HepG2 (cell line): ENCODE results near the gene SCN4B. TPM values are rescaled to one million over a fixed set of nuclear protein-coding genes. Genes with fewer than 3 reads are reported as not detected.

ENCODE experiments used
- BORCS8-MEF2B ChIP-seq: sonication (generic); formaldehyde crosslinking; IDR thresholded peaks from 2 replicates; pipeline ENCODE4 v1.8.0; 2022; ENCODE audit warnings: mild to moderate bottlenecking, missing genetic modification reagents
- EED ChIP-seq: sonication (generic); formaldehyde crosslinking; IDR thresholded peaks from 2 replicates; pipeline ENCODE4 v1.5.0; 2020; ENCODE audit warnings: mild to moderate bottlenecking, missing genetic modification reagents
- GABPB1 ChIP-seq: IDR thresholded peaks from 2 replicates; pipeline ENCODE4 v1.6.1; 2016; ENCODE audit warnings: mild to moderate bottlenecking, missing genetic modification reagents, moderate library complexity, missing compliant biosample characterization
- HDAC2 ChIP-seq: sonication (generic); formaldehyde crosslinking; IDR thresholded peaks from 2 replicates; pipeline ENCODE4 v1.4.0; 2020; ENCODE audit warnings: missing genetic modification reagents
- HOXA3 ChIP-seq: sonication (generic); formaldehyde crosslinking; IDR thresholded peaks from 2 replicates; pipeline ENCODE4 v1.5.0; 2020; ENCODE audit warnings: missing genetic modification reagents
- HOXA5 ChIP-seq: sonication (generic); formaldehyde crosslinking; IDR thresholded peaks from 2 replicates; pipeline ENCODE4 v1.4.0; 2020; ENCODE audit warnings: missing genetic modification reagents
- KDM2A ChIP-seq: sonication (generic); formaldehyde crosslinking; IDR thresholded peaks from 2 replicates; pipeline ENCODE4 v1.4.0; 2020; ENCODE audit warnings: low read depth, missing genetic modification reagents, borderline replicate concordance
- KDM5B ChIP-seq: sonication (generic); formaldehyde crosslinking; IDR thresholded peaks from 2 replicates; pipeline ENCODE4 v1.4.0; 2020; ENCODE audit warnings: missing genetic modification reagents, mild to moderate bottlenecking, borderline replicate concordance
- MYC ChIP-seq: sonication (generic); formaldehyde crosslinking; IDR thresholded peaks from 2 replicates; pipeline ENCODE4 v1.9.0; 2021; ENCODE audit warnings: missing genetic modification reagents, borderline replicate concordance
- PRDM4 ChIP-seq: sonication (generic); formaldehyde crosslinking; IDR thresholded peaks from 2 replicates; pipeline ENCODE4 v1.9.0; 2021; ENCODE audit warnings: missing genetic modification reagents, borderline replicate concordance
- PRMT3 ChIP-seq: sonication (generic); formaldehyde crosslinking; IDR thresholded peaks from 2 replicates; pipeline ENCODE4 v1.8.1; 2022; ENCODE audit warnings: low read depth, mild to moderate bottlenecking, moderate library complexity, missing genetic modification reagents, borderline replicate concordance
- STAG1 ChIP-seq: sonication (generic); formaldehyde crosslinking; IDR thresholded peaks from 2 replicates; pipeline ENCODE4 v1.4.0; 2020; ENCODE audit warnings: missing genetic modification reagents
- YY1 ChIP-seq: IDR thresholded peaks from 2 replicates; pipeline ENCODE4 v1.6.1; 2011; ENCODE audit warnings: low read length, low read depth, moderate library complexity, mild to moderate bottlenecking; ENCODE audit not compliant: insufficient read depth, insufficient replicate concordance
- ZBTB26 ChIP-seq: IDR thresholded peaks from 2 replicates; pipeline ENCODE4 v1.6.1; 2016; ENCODE audit warnings: missing compliant biosample characterization, missing genetic modification reagents, borderline replicate concordance
- ZKSCAN8 ChIP-seq: IDR thresholded peaks from 2 replicates; pipeline ENCODE4 v1.6.1; 2016; ENCODE audit warnings: borderline replicate concordance, missing genetic modification reagents, missing compliant biosample characterization
- ZNF180 ChIP-seq: sonication (generic); formaldehyde crosslinking; IDR thresholded peaks from 2 replicates; pipeline ENCODE4 v1.4.0; 2020; ENCODE audit warnings: low read depth, missing genetic modification reagents, borderline replicate concordance
- ZNF550 ChIP-seq: sonication (generic); formaldehyde crosslinking; IDR thresholded peaks from 2 replicates; pipeline ENCODE4 v1.4.0; 2020; ENCODE audit warnings: mild to moderate bottlenecking, missing genetic modification reagents, borderline replicate concordance
- polyA plus RNA-seq, 8 experiments: library from polyadenylated mRNA; depleted of rRNA in 3 of 8; stranded (reverse) in 7 of 8; unstranded in 1 of 8; fragments of >200 nt; fragmentation: Illumina TruSeq in 4 of 8; extraction: Trizol in 4 of 8; gene quantifications; 2 replicates each; pipeline versions ENCODE4 v1.2.1 to v1.2.3, GENCODE V29; 2011 to 2016; ENCODE audit warnings: low read depth in 4 of 8, missing spikeins in 1 of 8, mixed read lengths in 1 of 8; ENCODE audit not compliant: insufficient read depth in 1 of 8
- total RNA-seq, 5 experiments: library from RNA; depleted of rRNA; stranded (reverse); fragments of >200 nt; fragmentation: Illumina TruSeq; extraction: Trizol; gene quantifications; 2 replicates each; pipeline ENCODE4 v1.2.3, GENCODE V29; 2016; ENCODE audit warnings: low read depth in 1 of 5
- TF ChIP-seq, protein P1 (sequence below): sonication (generic); formaldehyde crosslinking; IDR thresholded peaks from 2 replicates; pipeline ENCODE4 v1.5.0; 2020; ENCODE audit warnings: mild to moderate bottlenecking, missing genetic modification reagents, moderate library complexity
- TF ChIP-seq, protein P2 (sequence below), 2 experiments: sonication (generic) in 1 of 2; formaldehyde crosslinking in 1 of 2; IDR thresholded peaks; 2 replicates each; pipeline versions ENCODE4 v1.4.0 to v1.6.1; 2018 to 2020; ENCODE audit warnings: missing genetic modification reagents in 2 of 2, borderline replicate concordance in 1 of 2, low read depth in 1 of 2, mild to moderate bottlenecking in 1 of 2, missing biosample characterization in 1 of 2
- TF ChIP-seq, protein P3 (sequence below): IDR thresholded peaks from 2 replicates; pipeline ENCODE4 v1.6.1; 2016; ENCODE audit warnings: low read depth, borderline replicate concordance

SCN4B gene
- total and polyA plus RNA-seq, 2 of the 13 experiments (the other 11 are each of a cell fraction or from before 2014, with no cell fraction given) = 0.04 to 0.29 TPM

DNA sequence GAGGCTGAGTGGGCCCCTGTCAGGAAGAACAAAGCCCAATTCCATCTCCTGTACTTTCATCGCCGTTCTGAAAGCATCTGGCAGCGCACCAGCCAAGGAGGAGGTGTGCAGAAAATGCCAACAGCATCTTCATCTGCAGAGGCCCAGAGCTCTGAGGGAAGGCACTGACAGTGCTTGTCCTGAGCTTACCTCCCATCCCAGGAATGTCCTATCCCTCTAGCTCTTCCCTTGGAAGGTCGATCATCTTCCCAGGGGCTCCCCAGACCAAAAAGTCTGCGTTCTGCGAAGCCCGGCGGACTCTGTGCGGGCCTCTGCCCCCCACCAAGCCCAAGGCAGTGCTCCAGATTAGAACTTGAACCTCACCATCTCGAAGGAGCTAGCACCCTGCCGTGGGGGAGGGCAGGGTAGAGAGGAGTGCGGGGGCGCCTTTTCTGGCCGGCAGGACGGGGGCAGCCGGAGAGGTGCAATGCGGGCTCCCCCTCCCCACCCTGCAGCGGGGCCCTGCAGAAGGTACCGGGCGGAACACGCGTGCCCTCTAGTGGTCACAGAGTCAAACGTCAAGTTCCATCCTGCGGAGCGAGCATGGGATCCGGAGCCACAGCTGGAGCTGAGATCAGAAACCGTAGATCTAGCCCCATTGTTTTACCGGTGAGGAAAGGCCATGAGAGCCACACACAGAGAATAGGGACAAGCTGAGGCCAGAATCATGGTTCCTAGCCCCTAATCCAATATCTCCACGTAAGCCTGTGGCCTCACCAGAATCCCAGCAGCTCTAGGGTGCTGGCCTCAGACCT lies 18.8 kb upstream of the SCN4B start (continued):
- no peak for TF ChIP-seq ZBTB26 (CRISPR knock-in tag)
- peak; percentile 57; the same call in 1 of the 2 replicates for TF ChIP-seq BORCS8-MEF2B (CRISPR knock-in tag)
- TF ChIP-seq ZNF550 (CRISPR knock-in tag) = 0 out of 2 replicates have a peak, but pooled peaks have one; percentile 22
- peak; percentile 33; the same call in 1 of the 2 replicates for TF ChIP-seq MYC (CRISPR knock-in tag)
- no peak for TF ChIP-seq KDM5B
- TF ChIP-seq PRMT3 (CRISPR knock-in tag) = no peak
- TF ChIP-seq, protein P1, sequence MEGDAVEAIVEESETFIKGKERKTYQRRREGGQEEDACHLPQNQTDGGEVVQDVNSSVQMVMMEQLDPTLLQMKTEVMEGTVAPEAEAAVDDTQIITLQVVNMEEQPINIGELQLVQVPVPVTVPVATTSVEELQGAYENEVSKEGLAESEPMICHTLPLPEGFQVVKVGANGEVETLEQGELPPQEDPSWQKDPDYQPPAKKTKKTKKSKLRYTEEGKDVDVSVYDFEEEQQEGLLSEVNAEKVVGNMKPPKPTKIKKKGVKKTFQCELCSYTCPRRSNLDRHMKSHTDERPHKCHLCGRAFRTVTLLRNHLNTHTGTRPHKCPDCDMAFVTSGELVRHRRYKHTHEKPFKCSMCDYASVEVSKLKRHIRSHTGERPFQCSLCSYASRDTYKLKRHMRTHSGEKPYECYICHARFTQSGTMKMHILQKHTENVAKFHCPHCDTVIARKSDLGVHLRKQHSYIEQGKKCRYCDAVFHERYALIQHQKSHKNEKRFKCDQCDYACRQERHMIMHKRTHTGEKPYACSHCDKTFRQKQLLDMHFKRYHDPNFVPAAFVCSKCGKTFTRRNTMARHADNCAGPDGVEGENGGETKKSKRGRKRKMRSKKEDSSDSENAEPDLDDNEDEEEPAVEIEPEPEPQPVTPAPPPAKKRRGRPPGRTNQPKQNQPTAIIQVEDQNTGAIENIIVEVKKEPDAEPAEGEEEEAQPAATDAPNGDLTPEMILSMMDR = peak; percentile 97
- TF ChIP-seq GABPB1 (CRISPR knock-in tag) = peak; percentile 41
- TF ChIP-seq, protein P2, sequence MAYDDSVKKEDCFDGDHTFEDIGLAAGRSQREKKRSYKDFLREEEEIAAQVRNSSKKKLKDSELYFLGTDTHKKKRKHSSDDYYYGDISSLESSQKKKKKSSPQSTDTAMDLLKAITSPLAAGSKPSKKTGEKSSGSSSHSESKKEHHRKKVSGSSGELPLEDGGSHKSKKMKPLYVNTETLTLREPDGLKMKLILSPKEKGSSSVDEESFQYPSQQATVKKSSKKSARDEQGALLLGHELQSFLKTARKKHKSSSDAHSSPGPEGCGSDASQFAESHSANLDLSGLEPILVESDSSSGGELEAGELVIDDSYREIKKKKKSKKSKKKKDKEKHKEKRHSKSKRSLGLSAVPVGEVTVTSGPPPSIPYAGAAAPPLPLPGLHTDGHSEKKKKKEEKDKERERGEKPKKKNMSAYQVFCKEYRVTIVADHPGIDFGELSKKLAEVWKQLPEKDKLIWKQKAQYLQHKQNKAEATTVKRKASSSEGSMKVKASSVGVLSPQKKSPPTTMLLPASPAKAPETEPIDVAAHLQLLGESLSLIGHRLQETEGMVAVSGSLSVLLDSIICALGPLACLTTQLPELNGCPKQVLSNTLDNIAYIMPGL (CRISPR knock-in tag; IDR thresholded peaks at IDR 0.05; ENCODE audit: borderline replicate concordance in 1 of 2, low read depth in 1 of 2) = peak; percentile 37 to 38; a peak in 1 of 4 replicates
- TF ChIP-seq, protein P3, sequence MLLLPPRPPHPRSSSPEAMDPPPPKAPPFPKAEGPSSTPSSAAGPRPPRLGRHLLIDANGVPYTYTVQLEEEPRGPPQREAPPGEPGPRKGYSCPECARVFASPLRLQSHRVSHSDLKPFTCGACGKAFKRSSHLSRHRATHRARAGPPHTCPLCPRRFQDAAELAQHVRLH (CRISPR knock-in tag) = 0 out of 2 replicates have a peak, but pooled peaks have one; percentile 41
- 0 out of 2 replicates have a peak, but pooled peaks have one; percentile 43 for TF ChIP-seq HOXA5
- peak; percentile 21 for TF ChIP-seq YY1
- TF ChIP-seq STAG1 (CRISPR knock-in tag) = peak; percentile 85
- 0 out of 2 replicates have a peak, but pooled peaks have one; percentile 5 for TF ChIP-seq HOXA3
- peak; percentile 79; the same call in 1 of the 2 replicates for TF ChIP-seq KDM2A
- TF ChIP-seq EED = no peak
- no peak for TF ChIP-seq ZNF180 (CRISPR knock-in tag)
- TF ChIP-seq HDAC2 (CRISPR knock-in tag) = 0 out of 2 replicates have a peak, but pooled peaks have one; percentile 13
- no peak for TF ChIP-seq ZKSCAN8 (CRISPR knock-in tag)
- 0 out of 2 replicates have a peak, but pooled peaks have one; percentile 37 for TF ChIP-seq PRDM4
